ENCODE measurements around the gene STX8.
"Not testable (repeated sequence)": the region's sequence is repeated elsewhere in the genome, so short reads cannot be mapped to it uniquely, and the experiment has no call there.

STX8 gene

GRCh38 chr17:9488556-9488955 lies 87.1 kb downstream of the STX8 start:
- no peak for DNase-seq

- no peak for DNase-seq
Observed at GRCh38 chr17:9487406-9487805, 88.2 kb downstream of the STX8 start.

- no peak for DNase-seq
Observed at GRCh38 chr17:9484789-9485188, 90.8 kb downstream of the STX8 start.

- no peak for DNase-seq
Observed at GRCh38 chr17:9479964-9480363, 95.7 kb downstream of the STX8 start.

- no peak for DNase-seq
Observed at GRCh38 chr17:9478889-9479288, 96.7 kb downstream of the STX8 start.

- no peak for DNase-seq
Observed at GRCh38 chr17:9475101-9475658, 100.4 kb downstream of the STX8 start.

- DNase-seq: no peak
Observed at GRCh38 chr17:9473711-9474110, 101.9 kb downstream of the STX8 start.

GRCh38 chr17:9472541-9472940 lies 103.1 kb downstream of the STX8 start:
- DNase-seq: no peak

GRCh38 chr17:9472094-9472493 lies 103.5 kb downstream of the STX8 start:
- DNase-seq: no peak

GRCh38 chr17:9470171-9470570 lies 105.4 kb downstream of the STX8 start:
- no peak for DNase-seq

GRCh38 chr17:9468937-9469336 lies 106.7 kb downstream of the STX8 start:
- DNase-seq: no peak

GRCh38 chr17:9468532-9468931 lies 107.1 kb downstream of the STX8 start:
- no peak for DNase-seq

- no peak for DNase-seq
Observed at GRCh38 chr17:9467518-9467917, 108.1 kb downstream of the STX8 start.

- no peak for DNase-seq
Observed at GRCh38 chr17:9465210-9465921, 110.3 kb downstream of the STX8 start.

- DNase-seq: no peak
Observed at GRCh38 chr17:9457005-9457404, 118.6 kb downstream of the STX8 start.

- no peak for DNase-seq
Observed at GRCh38 chr17:9456330-9456729, 119.3 kb downstream of the STX8 start.

GRCh38 chr17:9451934-9452333 lies 123.7 kb downstream of the STX8 start:
- no peak for DNase-seq

- not testable (repeated sequence) for DNase-seq
Observed at GRCh38 chr17:9447298-9447697, 128.3 kb downstream of the STX8 start.

- DNase-seq: no peak
Observed at GRCh38 chr17:9446528-9446927, 129.1 kb downstream of the STX8 start.

- no peak for DNase-seq
Observed at GRCh38 chr17:9445424-9445823, 130.2 kb downstream of the STX8 start.

GRCh38 chr17:9444687-9445086 lies 130.9 kb downstream of the STX8 start:
- no peak for DNase-seq

- no peak for DNase-seq
Observed at GRCh38 chr17:9443811-9444210, 131.8 kb downstream of the STX8 start.

- no peak for DNase-seq
Observed at GRCh38 chr17:9439851-9440250, 135.8 kb downstream of the STX8 start.

- DNase-seq: no peak
Observed at GRCh38 chr17:9436630-9437029, 139.0 kb downstream of the STX8 start.

GRCh38 chr17:9435165-9435564 lies 140.5 kb downstream of the STX8 start:
- no peak for DNase-seq

Measured in NCI-H1436 (cell line).